Ovary (tissue), 3 donors: Measurements from ENCODE around the gene ZNF747.

ENCODE experiments used
- POLR2A ChIP-seq: fragments of 450-650 bp; IDR thresholded peaks from one replicate; pipeline ENCODE4 v1.6.1; 2017; ENCODE audit warnings: antibody characterized with exemption, mild to moderate bottlenecking, moderate library complexity
- TF ChIP-seq, protein P1 (sequence below), 3 donors: fragments of 450-650 bp in 2 of 3; fragments of 200-600 bp in 1 of 3; IDR thresholded peaks; one replicate each; pipeline versions ENCODE4 v1.5.1 to v1.8.0; 2016 to 2022; ENCODE audit warnings: antibody characterized with exemption in 3 of 3, mild to moderate bottlenecking in 1 of 3
- donor health status: DM: no; HTN: no; CAD: no.

DNA sequence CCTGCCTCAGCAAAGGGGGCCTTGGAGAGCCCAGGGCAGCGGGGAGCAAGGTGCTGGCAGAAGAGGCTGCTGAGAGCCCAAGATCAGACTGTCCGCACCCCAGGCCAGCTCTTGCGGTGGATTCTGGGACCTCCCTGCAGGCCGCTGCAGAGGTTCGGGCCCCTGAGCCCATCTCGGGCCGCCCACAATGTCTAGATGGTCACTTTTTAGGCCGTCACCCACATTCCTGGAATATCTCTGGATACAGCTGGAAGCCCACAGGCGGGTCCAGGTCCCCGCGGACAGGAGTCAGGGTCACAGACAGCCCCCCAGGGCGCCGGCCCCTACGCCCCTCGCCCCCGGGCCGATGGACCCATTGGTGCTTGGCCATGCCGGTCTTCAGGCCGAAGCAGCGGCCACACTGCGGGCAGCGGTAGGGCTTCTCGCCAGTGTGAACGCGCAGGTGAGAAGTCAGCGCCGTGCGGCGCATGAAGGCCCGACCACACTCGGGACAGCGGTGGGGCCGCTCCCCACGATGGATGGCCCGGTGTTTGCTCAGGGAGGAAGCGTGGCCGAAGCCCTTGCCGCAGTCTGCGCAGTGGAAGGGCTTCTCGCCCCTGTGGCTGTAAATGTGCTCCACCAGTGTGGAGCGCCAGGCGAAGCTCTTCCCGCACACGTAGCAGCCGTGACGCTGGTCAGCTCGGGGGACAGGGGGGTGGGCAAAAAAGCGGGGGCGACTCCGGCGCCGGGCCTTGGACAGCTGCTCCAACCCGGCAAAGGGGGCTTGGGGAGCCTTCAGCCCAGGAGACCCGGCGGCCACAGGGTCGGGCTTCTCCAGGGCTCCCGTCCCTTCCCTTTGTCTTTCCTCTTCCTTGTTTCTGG is 2.1 kb downstream of the ZNF747 start:
- TF ChIP-seq, protein P1, sequence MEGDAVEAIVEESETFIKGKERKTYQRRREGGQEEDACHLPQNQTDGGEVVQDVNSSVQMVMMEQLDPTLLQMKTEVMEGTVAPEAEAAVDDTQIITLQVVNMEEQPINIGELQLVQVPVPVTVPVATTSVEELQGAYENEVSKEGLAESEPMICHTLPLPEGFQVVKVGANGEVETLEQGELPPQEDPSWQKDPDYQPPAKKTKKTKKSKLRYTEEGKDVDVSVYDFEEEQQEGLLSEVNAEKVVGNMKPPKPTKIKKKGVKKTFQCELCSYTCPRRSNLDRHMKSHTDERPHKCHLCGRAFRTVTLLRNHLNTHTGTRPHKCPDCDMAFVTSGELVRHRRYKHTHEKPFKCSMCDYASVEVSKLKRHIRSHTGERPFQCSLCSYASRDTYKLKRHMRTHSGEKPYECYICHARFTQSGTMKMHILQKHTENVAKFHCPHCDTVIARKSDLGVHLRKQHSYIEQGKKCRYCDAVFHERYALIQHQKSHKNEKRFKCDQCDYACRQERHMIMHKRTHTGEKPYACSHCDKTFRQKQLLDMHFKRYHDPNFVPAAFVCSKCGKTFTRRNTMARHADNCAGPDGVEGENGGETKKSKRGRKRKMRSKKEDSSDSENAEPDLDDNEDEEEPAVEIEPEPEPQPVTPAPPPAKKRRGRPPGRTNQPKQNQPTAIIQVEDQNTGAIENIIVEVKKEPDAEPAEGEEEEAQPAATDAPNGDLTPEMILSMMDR (IDR thresholded peaks at IDR 0.05), result no peak
- TF ChIP-seq POLR2A, result no peak
